Esophagus (tissue), 2 donors: ENCODE results near the gene ASPN. TPM values are rescaled to one million over a fixed set of nuclear protein-coding genes. Genes with fewer than 3 reads are reported as not detected.

ENCODE experiments used
- H3K27ac ChIP-seq, 2 donors: one replicate each; pipeline ENCODE4 v1.5.1; 2013; ENCODE audit warnings: low read depth in 2 of 2, mild to moderate bottlenecking in 2 of 2, inconsistent platforms in 1 of 2, low read length in 1 of 2, moderate library complexity in 1 of 2
- H3K27me3 ChIP-seq, 2 donors: one replicate each; pipeline ENCODE4 v1.6.1; 2013; ENCODE audit warnings: low read length in 2 of 2, control low read depth in 1 of 2, mild to moderate bottlenecking in 1 of 2; ENCODE audit not compliant: insufficient read depth in 2 of 2, control insufficient read depth in 1 of 2
- H3K36me3 ChIP-seq, 2 donors: one replicate each; pipeline ENCODE4 v1.6.1; 2013; ENCODE audit warnings: low read length in 1 of 2; ENCODE audit not compliant: control insufficient read depth in 2 of 2, insufficient read depth in 2 of 2
- H3K4me1 ChIP-seq, 2 donors: one replicate each; pipeline ENCODE4 v1.6.1; 2013; ENCODE audit warnings: low read length in 1 of 2; ENCODE audit not compliant: control insufficient read depth in 2 of 2, insufficient read depth in 2 of 2
- H3K4me3 ChIP-seq, 2 donors: one replicate each; pipeline ENCODE4 v1.5.1; 2013; ENCODE audit warnings: low read length in 2 of 2, mild to moderate bottlenecking in 2 of 2, low read depth in 1 of 2, moderate library complexity in 1 of 2
- H3K9me3 ChIP-seq, 2 donors: one replicate each; pipeline ENCODE4 v1.6.1; 2013; ENCODE audit warnings: mild to moderate bottlenecking in 2 of 2, low read depth in 1 of 2, low read length in 1 of 2, moderate library complexity in 1 of 2; ENCODE audit not compliant: control insufficient read depth in 2 of 2, insufficient read depth in 1 of 2
- whole genome bisulfite sequencing, 2 donors: extraction: QIAGEN DNeasy Blood & Tissue Kit; methylation state at CpG; one replicate each; pipeline ENCODE4 v1.1.7; 2013; 5-methylcytosine and 5-hydroxymethylcytosine counted together
- polyA plus RNA-seq, 2 donors: library from polyadenylated mRNA; stranded (reverse); fragments of 200-250 nt; gene quantifications; one replicate each; pipeline ENCODE4 v1.2.3, GENCODE V29; 2013
- donor health status: healthy with polysubstance abuse.
- donor health status: Bipolar disorder and iron deficiency.

The ASPN gene
- polyA plus RNA-seq = 1 to 10 TPM; 1.1 to 2.5 TPM

GRCh38 chr9:92482329-92482728 is at the start of gene ASPN:
Gene ASPN, minus strand, starts transcription at chr9:92482506.
- Histone ChIP-seq H3K4me3 (no peak within 1 kb of the TSS), H3K36me3 (no peaks in the 10 kb centered on the region), H3K27ac (no peak within 1 kb of the TSS), H3K27me3 (no peaks in the 10 kb centered on the region), H3K9me3 (peaks cover 0 to 2% of the 10 kb centered on the region in 2 donors), H3K4me1 (peaks cover 0 to 3% of the 10 kb centered on the region in 2 donors)
- 45 to 55% methylated on average over 3 of the region's 3 CpGs for WGBS, 2 donors

- Histone ChIP-seq H3K9me3 (no peaks in the 10 kb centered on the region), H3K36me3 (no peaks in the 10 kb centered on the region), H3K4me1 (no peaks in the 10 kb centered on the region), H3K4me3 (no peak overlapping the region), H3K27ac (no peak overlapping the region), H3K27me3 (no peaks in the 10 kb centered on the region)
These were observed 48.6 kb upstream of the ASPN start for GRCh38 chr9:92530893-92531292.

- Histone ChIP-seq H3K36me3 (no peaks in the 10 kb centered on the region), H3K4me1 (no peaks in the 10 kb centered on the region), H3K4me3 (no peak overlapping the region), H3K27ac (no peak overlapping the region), H3K27me3 (no peaks in the 10 kb centered on the region), H3K9me3 (no peaks in the 10 kb centered on the region)
- WGBS, 2 donors = 95 to 96% methylated on average over 3 of the region's 3 CpGs
These were observed 46.8 kb upstream of the ASPN start for GRCh38 chr9:92529124-92529523.

- H3K4me3 ChIP-seq = no peak overlapping the region
- H3K9me3 ChIP-seq = no peaks in the 10 kb centered on the region
- H3K36me3 ChIP-seq = no peaks in the 10 kb centered on the region
- WGBS, 2 donors = 79 to 90% methylated on average over 1 of the region's 1 CpG
- H3K27ac ChIP-seq = no peak overlapping the region
- H3K4me1 ChIP-seq = no peaks in the 10 kb centered on the region
- no peaks in the 10 kb centered on the region for H3K27me3 ChIP-seq
These were observed 46.2 kb upstream of the ASPN start for GRCh38 chr9:92528522-92528849.

GRCh38 chr9:92527832-92528521 is 45.7 kb upstream of the ASPN start:
- H3K4me1 ChIP-seq = no peaks in the 10 kb centered on the region
- no peaks in the 10 kb centered on the region for H3K9me3 ChIP-seq
- no peak overlapping the region for H3K4me3 ChIP-seq
- no peaks in the 10 kb centered on the region for H3K27me3 ChIP-seq
- H3K27ac ChIP-seq = no peak overlapping the region
- WGBS, 2 donors = 90 to 93% methylated on average over 4 of the region's 4 CpGs
- H3K36me3 ChIP-seq = no peaks in the 10 kb centered on the region

GRCh38 chr9:92527291-92527828 is 45.1 kb upstream of the ASPN start:
- 91% methylated on average over 2 of the region's 2 CpGs for WGBS, 2 donors
- no peaks in the 10 kb centered on the region for H3K9me3 ChIP-seq

GRCh38 chr9:92525306-92525705 is 43.0 kb upstream of the ASPN start:
- Histone ChIP-seq H3K4me3 (no peak overlapping the region), H3K4me1 (no peaks in the 10 kb centered on the region), H3K9me3 (no peaks in the 10 kb centered on the region), H3K36me3 (no peaks in the 10 kb centered on the region), H3K27me3 (no peaks in the 10 kb centered on the region), H3K27ac (no peak overlapping the region)
- 93 to 94% methylated on average over 5 of the region's 5 CpGs for WGBS, 2 donors

More at GRCh38 chr9:92527291-92527828, 45.1 kb upstream of the ASPN start:
- Histone ChIP-seq H3K4me3 (no peak overlapping the region), H3K36me3 (no peaks in the 10 kb centered on the region), H3K4me1 (no peaks in the 10 kb centered on the region), H3K27me3 (no peaks in the 10 kb centered on the region), H3K27ac (no peak overlapping the region)

- Histone ChIP-seq H3K4me3 (no peak overlapping the region), H3K27me3 (no peaks in the 10 kb centered on the region), H3K27ac (no peak overlapping the region), H3K9me3 (no peaks in the 10 kb centered on the region), H3K36me3 (no peaks in the 10 kb centered on the region), H3K4me1 (no peaks in the 10 kb centered on the region)
- 100% methylated on average over 1 of the region's 1 CpG for WGBS, 2 donors
These were observed 42.6 kb upstream of the ASPN start for GRCh38 chr9:92524881-92525280.

- Histone ChIP-seq H3K27ac (no peak overlapping the region), H3K4me1 (no peaks in the 10 kb centered on the region), H3K36me3 (no peaks in the 10 kb centered on the region), H3K27me3 (no peaks in the 10 kb centered on the region), H3K9me3 (no peaks in the 10 kb centered on the region), H3K4me3 (no peak overlapping the region)
- WGBS, 2 donors = 81 to 95% methylated on average over 10 of the region's 10 CpGs
These were observed 41.0 kb upstream of the ASPN start for GRCh38 chr9:92522983-92523970.
